ENCODE data around the gene DHRS11. TPM values are rescaled to one million over a fixed set of nuclear protein-coding genes. Genes with fewer than 3 reads are reported as not detected.

The DHRS11 gene
- total and polyA plus RNA-seq, 2 of the 4 experiments (the other 2 are of a cell fraction): 7.0 to 14.5 TPM

DNA sequence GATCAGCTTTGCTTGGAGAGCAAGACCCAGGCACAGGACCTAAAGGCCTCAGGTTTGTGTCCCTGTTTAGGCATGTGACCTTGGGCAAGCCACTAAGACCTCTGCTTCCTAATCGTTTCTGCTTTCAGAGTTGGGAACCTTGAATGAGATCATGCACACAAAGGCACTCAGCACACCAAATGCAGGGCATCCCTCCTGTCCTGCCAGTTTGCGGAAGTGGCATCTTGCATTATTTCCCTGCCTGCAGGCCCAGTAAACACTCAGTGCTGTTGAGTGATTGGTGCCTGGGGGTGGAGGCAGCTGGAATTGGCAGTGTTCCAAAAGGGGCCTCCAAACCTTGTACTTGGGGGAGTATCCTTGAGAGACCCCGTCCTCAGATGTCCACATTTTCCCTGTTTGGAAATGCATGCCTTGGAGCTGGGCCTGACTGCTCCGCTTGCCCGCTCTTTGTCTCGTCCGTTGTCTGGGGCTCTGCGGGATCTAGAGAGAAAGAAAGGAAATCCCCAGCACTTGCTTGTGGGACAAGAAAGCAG is 38.4 kb downstream of the DHRS11 start (continued):
- TF ChIP-seq RCOR1 (IDR thresholded peaks at IDR 0.05; ENCODE audit: insufficient replicate concordance, low read length): no peak
- TF ChIP-seq, protein P1, sequence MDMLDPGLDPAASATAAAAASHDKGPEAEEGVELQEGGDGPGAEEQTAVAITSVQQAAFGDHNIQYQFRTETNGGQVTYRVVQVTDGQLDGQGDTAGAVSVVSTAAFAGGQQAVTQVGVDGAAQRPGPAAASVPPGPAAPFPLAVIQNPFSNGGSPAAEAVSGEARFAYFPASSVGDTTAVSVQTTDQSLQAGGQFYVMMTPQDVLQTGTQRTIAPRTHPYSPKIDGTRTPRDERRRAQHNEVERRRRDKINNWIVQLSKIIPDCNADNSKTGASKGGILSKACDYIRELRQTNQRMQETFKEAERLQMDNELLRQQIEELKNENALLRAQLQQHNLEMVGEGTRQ (IDR thresholded peaks at IDR 0.05; ENCODE audit: low read depth, low read length): no peak

DNA sequence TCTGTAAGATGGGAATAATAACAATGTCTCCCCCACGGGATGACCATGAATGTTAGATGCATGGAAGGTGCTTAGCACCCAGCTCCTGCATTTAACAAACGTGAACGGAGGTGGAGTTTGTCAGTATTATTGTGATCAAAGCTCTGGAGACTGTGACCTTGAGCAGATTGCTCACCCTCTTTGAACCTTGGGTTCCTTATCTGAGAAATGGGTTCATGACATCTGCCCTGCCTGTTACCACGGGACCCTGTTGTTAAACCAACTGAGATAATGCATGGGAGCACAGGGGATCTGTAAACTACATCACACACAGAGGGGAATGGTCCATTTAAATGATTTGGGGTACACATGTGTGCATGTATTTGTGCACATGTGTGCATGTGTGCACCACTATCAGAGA is 39.3 kb downstream of the DHRS11 start:
- no peak overlapping the region for H2AK9ac ChIP-seq (replicated peaks; ENCODE audit: low read depth, low read length, poor library complexity)
- no peak overlapping the region for H2BK120ac ChIP-seq (ENCODE audit: low read depth, low read length)
- ATAC-seq (ENCODE audit: low read depth): no peak
- intact Hi-C loops (cut with micrococcal nuclease) (loop anchor here (10.0 kb wide), 1 partner anchor 314 kb away; the partner anchor contains the start of gene AATF), in situ Hi-C loops (cut with MboI; ENCODE audit: low sequenced_read_pairs) (loop anchor here (5.0 to 10.0 kb wide), 2 partner anchors 416 to 614 kb away; no protein-coding TSS in a partner anchor), dilution Hi-C loops (cut with HindIII; ENCODE audit: low sequenced_read_pairs, unreplicated experiment) (loop anchor here (25.0 kb wide), 1 partner anchor 431 kb away; no protein-coding TSS in a partner anchor)
- no peaks in the 10 kb centered on the region for H3K79me1 ChIP-seq (ENCODE audit: low read depth in 1 of 2, low read length in 2 of 2)
- no peak overlapping the region for H3K18ac ChIP-seq (ENCODE audit: low read depth, low read length)
- no peak overlapping the region for H2AFZ ChIP-seq (replicated peaks; ENCODE audit: low read length, poor library complexity)
- no peak overlapping the region for H3K23ac ChIP-seq (ENCODE audit: low read depth, low read length)
- no peak overlapping the region for H2AK5ac ChIP-seq (ENCODE audit: low read depth, low read length)
- no peaks in the 10 kb centered on the region for H3K36me3 ChIP-seq (ENCODE audit: control insufficient read depth, insufficient read depth, low read length)
- CTCF ChIA-PET: no interaction called here
- no peaks in the 10 kb centered on the region for H3K9me1 ChIP-seq (ENCODE audit: insufficient read depth, low read length)
- no peaks in the 10 kb centered on the region; the same call in 1 of the 2 replicates for H4K20me1 ChIP-seq (ENCODE audit: insufficient read depth, low read length)
- WGBS, 2 experiments (ENCODE audit: extremely low coverage in 2 of 2, insufficient read length in 1 of 2): no CpG with 5 or more reads among the region's 4 CpGs
- no peak overlapping the region for H3K4me3 ChIP-seq (ENCODE audit: insufficient read depth, low read depth, low read length)
- no peak overlapping the region for H4K91ac ChIP-seq (ENCODE audit: insufficient read depth, low read depth, low read length)
- BruUV-seq (replicated peaks): no TSS peak
- peaks cover 54% of the 10 kb centered on the region for H3K27me3 ChIP-seq (ENCODE audit: control insufficient read depth, insufficient read depth, low read length)
- H3K14ac ChIP-seq (replicated peaks; ENCODE audit: low read depth, low read length): no peak overlapping the region
- no peak overlapping the region for H3K56ac ChIP-seq (ENCODE audit: extremely low read depth, insufficient read depth, low read length)
- no peak overlapping the region for H4K5ac ChIP-seq (ENCODE audit: low read depth, low read length)
- peaks cover 2% of the 10 kb centered on the region; the same call in 1 of the 2 replicates for H3K4me1 ChIP-seq (ENCODE audit: control insufficient read depth, insufficient read depth, low read length)
- no peak overlapping the region for H2BK5ac ChIP-seq (ENCODE audit: low read depth, low read length, poor library complexity, severe bottlenecking)
- DNase-seq: no peak
- H3K4me2 ChIP-seq (ENCODE audit: low read depth, low read length): no peak overlapping the region
- H3K9me3 ChIP-seq (ENCODE audit: control insufficient read depth, insufficient read depth, low read length): no peaks in the 10 kb centered on the region
- POLR2A ChIA-PET (ENCODE audit: unreplicated experiment): no interaction called here
- no peak overlapping the region for H3K9ac ChIP-seq (ENCODE audit: low read depth, low read length)
- no peak overlapping the region for H3K27ac ChIP-seq (ENCODE audit: insufficient read depth, low read length)
- no peak overlapping the region for H2BK20ac ChIP-seq (ENCODE audit: low read depth, low read length)
- no peak overlapping the region for H2BK15ac ChIP-seq (ENCODE audit: low read depth, low read length)
- H4K8ac ChIP-seq (ENCODE audit: low read depth in 2 of 2, low read length in 2 of 2): no peak overlapping the region
- no peak overlapping the region for H3K4ac ChIP-seq (ENCODE audit: low read depth, low read length)
- TF ChIP-seq, protein P2, sequence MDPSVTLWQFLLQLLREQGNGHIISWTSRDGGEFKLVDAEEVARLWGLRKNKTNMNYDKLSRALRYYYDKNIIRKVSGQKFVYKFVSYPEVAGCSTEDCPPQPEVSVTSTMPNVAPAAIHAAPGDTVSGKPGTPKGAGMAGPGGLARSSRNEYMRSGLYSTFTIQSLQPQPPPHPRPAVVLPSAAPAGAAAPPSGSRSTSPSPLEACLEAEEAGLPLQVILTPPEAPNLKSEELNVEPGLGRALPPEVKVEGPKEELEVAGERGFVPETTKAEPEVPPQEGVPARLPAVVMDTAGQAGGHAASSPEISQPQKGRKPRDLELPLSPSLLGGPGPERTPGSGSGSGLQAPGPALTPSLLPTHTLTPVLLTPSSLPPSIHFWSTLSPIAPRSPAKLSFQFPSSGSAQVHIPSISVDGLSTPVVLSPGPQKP (IDR thresholded peaks at IDR 0.05; ENCODE audit: borderline replicate concordance, low read depth, low read length): no peak
- TF ChIP-seq MXI1 (IDR thresholded peaks at IDR 0.05; ENCODE audit: borderline replicate concordance, low read depth, low read length) (no peak), RFX5 (IDR thresholded peaks at IDR 0.05; ENCODE audit: low read depth, low read length) (no peak), POLR2A (IDR thresholded peaks at IDR 0.05; ENCODE audit: low read depth, low read length) (no peak), CHD1 (IDR thresholded peaks at IDR 0.05; ENCODE audit: low read depth, low read length) (no peak), SMC3 (IDR thresholded peaks at IDR 0.05; ENCODE audit: low read depth, low read length) (no peak), NFE2L2 (IDR thresholded peaks at IDR 0.05; ENCODE audit: low read depth, low read length) (no peak), MAZ (IDR thresholded peaks at IDR 0.05; ENCODE audit: borderline replicate concordance, low read depth, low read length) (no peak), RCOR1 (IDR thresholded peaks at IDR 0.05; ENCODE audit: insufficient replicate concordance, low read length) (no peak), FOS (IDR thresholded peaks at IDR 0.05; ENCODE audit: low read depth, low read length) (no peak), BHLHE40 (IDR thresholded peaks at IDR 0.05; ENCODE audit: low read depth, low read length) (no peak), MAFK (IDR thresholded peaks at IDR 0.05; ENCODE audit: low read depth, low read length) (no peak)
- TF ChIP-seq, protein P3, sequence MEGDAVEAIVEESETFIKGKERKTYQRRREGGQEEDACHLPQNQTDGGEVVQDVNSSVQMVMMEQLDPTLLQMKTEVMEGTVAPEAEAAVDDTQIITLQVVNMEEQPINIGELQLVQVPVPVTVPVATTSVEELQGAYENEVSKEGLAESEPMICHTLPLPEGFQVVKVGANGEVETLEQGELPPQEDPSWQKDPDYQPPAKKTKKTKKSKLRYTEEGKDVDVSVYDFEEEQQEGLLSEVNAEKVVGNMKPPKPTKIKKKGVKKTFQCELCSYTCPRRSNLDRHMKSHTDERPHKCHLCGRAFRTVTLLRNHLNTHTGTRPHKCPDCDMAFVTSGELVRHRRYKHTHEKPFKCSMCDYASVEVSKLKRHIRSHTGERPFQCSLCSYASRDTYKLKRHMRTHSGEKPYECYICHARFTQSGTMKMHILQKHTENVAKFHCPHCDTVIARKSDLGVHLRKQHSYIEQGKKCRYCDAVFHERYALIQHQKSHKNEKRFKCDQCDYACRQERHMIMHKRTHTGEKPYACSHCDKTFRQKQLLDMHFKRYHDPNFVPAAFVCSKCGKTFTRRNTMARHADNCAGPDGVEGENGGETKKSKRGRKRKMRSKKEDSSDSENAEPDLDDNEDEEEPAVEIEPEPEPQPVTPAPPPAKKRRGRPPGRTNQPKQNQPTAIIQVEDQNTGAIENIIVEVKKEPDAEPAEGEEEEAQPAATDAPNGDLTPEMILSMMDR (conservative IDR thresholded peaks at IDR 0.05; ENCODE audit: low read depth, low read length): no peak
